Measurements from ENCODE around the gene CLC. TPM values are rescaled to one million over a fixed set of nuclear protein-coding genes. Genes with fewer than 3 reads are reported as not detected.

CLC gene
- total RNA-seq, 1 donor from 2014 or later = not detected

GRCh38 chr19:39740395-39740794, 2.6 kb upstream of the CLC start:
- intact Hi-C loops (cut with DNase I) = no loop called here

GRCh38 chr19:39738814-39739213, 985 bp upstream of the CLC start:
- Histone ChIP-seq H3K4me1 (no peaks in the 10 kb centered on the region), H3K36me3 (no peaks in the 10 kb centered on the region), H3K9me3 (no peaks in the 10 kb centered on the region), H3K27ac (no peak overlapping the region), H3K27me3 (no peaks in the 10 kb centered on the region), H3K4me3 (no peak overlapping the region)
- intact Hi-C loops (cut with DNase I) = no loop called here
- no peak for TF ChIP-seq POLR2AphosphoS5 (IDR thresholded peaks at IDR 0.05; ENCODE audit: insufficient read depth in 1 of 2, low read depth in 1 of 2)
- no peak for TF ChIP-seq POLR2A (IDR thresholded peaks at IDR 0.05)
- no peak for TF ChIP-seq CTCF (IDR thresholded peaks at IDR 0.05)
- no peak for DNase-seq (ENCODE audit: extremely low spot score in 2 of 2)

More at GRCh38 chr19:39740395-39740794, 2.6 kb upstream of the CLC start:
- no peaks in the 10 kb centered on the region for H3K27me3 ChIP-seq
- H3K4me1 ChIP-seq = no peaks in the 10 kb centered on the region
- H3K27ac ChIP-seq = no peak overlapping the region
- no peak for DNase-seq (ENCODE audit: extremely low spot score in 2 of 2)
- no peaks in the 10 kb centered on the region for H3K9me3 ChIP-seq
- H3K4me3 ChIP-seq = no peak overlapping the region
- TF ChIP-seq CTCF (IDR thresholded peaks at IDR 0.05) (no peak), POLR2AphosphoS5 (IDR thresholded peaks at IDR 0.05; ENCODE audit: insufficient read depth in 1 of 2, low read depth in 1 of 2) (no peak), POLR2A (IDR thresholded peaks at IDR 0.05) (no peak)
- H3K36me3 ChIP-seq = no peaks in the 10 kb centered on the region

- no peak overlapping the region for H3K4me3 ChIP-seq
These were observed 478 bp downstream of the CLC start for GRCh38 chr19:39737351-39737750.

GRCh38 chr19:39736088-39736487, 1.7 kb downstream of the CLC start:
- Histone ChIP-seq H3K4me1 (no peaks in the 10 kb centered on the region), H3K27me3 (no peaks in the 10 kb centered on the region), H3K9me3 (no peaks in the 10 kb centered on the region), H3K27ac (no peak overlapping the region), H3K36me3 (no peaks in the 10 kb centered on the region), H3K4me3 (no peak overlapping the region)
- no peak for DNase-seq (ENCODE audit: extremely low spot score in 2 of 2)
- TF ChIP-seq POLR2A (IDR thresholded peaks at IDR 0.05) (no peak), POLR2AphosphoS5 (IDR thresholded peaks at IDR 0.05; ENCODE audit: insufficient read depth in 1 of 2, low read depth in 1 of 2) (no peak), CTCF (IDR thresholded peaks at IDR 0.05) (no peak)
- intact Hi-C loops (cut with DNase I) = no loop called here

More at GRCh38 chr19:39737351-39737750, 478 bp downstream of the CLC start:
- no peak for DNase-seq (ENCODE audit: extremely low spot score in 2 of 2)
- intact Hi-C loops (cut with DNase I) = no loop called here
- Histone ChIP-seq H3K9me3 (no peaks in the 10 kb centered on the region), H3K27ac (no peak overlapping the region), H3K4me1 (no peaks in the 10 kb centered on the region), H3K27me3 (no peaks in the 10 kb centered on the region), H3K36me3 (no peaks in the 10 kb centered on the region)
- TF ChIP-seq POLR2AphosphoS5 (IDR thresholded peaks at IDR 0.05; ENCODE audit: insufficient read depth in 1 of 2, low read depth in 1 of 2) (no peak), CTCF (IDR thresholded peaks at IDR 0.05) (no peak), POLR2A (IDR thresholded peaks at IDR 0.05) (no peak)

GRCh38 chr19:39735688-39736087, 2.1 kb downstream of the CLC start:
- H3K36me3 ChIP-seq = no peaks in the 10 kb centered on the region
- TF ChIP-seq POLR2AphosphoS5 (IDR thresholded peaks at IDR 0.05; ENCODE audit: insufficient read depth in 1 of 2, low read depth in 1 of 2) (no peak), POLR2A (IDR thresholded peaks at IDR 0.05) (no peak), CTCF (IDR thresholded peaks at IDR 0.05) (no peak)
- no peaks in the 10 kb centered on the region for H3K9me3 ChIP-seq
- intact Hi-C loops (cut with DNase I) = no loop called here
- H3K4me3 ChIP-seq = no peak overlapping the region
- H3K27ac ChIP-seq = no peak overlapping the region
- H3K27me3 ChIP-seq = no peaks in the 10 kb centered on the region
- no peaks in the 10 kb centered on the region for H3K4me1 ChIP-seq
- DNase-seq (ENCODE audit: extremely low spot score in 2 of 2) = no peak
